K562 (cell line): ENCODE measurements around the gene PRMT7. TPM values are rescaled to one million over a fixed set of nuclear protein-coding genes. Genes with fewer than 3 reads are reported as not detected.
A peak's percentile ranks its signal among the peaks of the same experiment; 100 is the strongest.

ENCODE experiments used
- ATAC-seq: fragments of 200-7000 bp; cut with Tn5 transposase; 3 replicates; pipeline ENCODE4 v1.9.1; 2020; ENCODE audit warnings: moderate library complexity
- BruUV-seq: library from RNA; stranded (reverse); fragments of 400-500 nt; replicated peaks from 2 replicates; lab custom pipeline; 2021; lab: Mats Ljungman, UMichigan
- CTCF ChIA-PET: fragments of 300-600 bp; formaldehyde crosslinking; extraction: SDS; loops from one replicate; lab custom pipeline; 2021; ENCODE audit warnings: low intra/inter-chr PET ratio; lab: Yijun Ruan, JAX
- POLR2A ChIA-PET: fragments of 300-600, 350-650 bp; sonication (Branson Sonifier 250); formaldehyde crosslinking; extraction: SDS; loops from one replicate; lab custom pipeline; 2021; ENCODE audit warnings: antibody characterized with exemption, inconsistent platforms; lab: Yijun Ruan, JAX
- DNase-seq, 4 experiments: peaks; one replicate each; pipeline versions ENCODE4 v3.0.0 to v3.0.0-alpha.2; 2011 to 2018; ENCODE audit warnings: low spot score in 3 of 4, mixed read lengths in 3 of 4; ENCODE audit errors: extremely low read depth in 1 of 4
- FAIRE-seq: peaks from 2 replicates; lab custom pipeline; 2011; peaks lifted over from hg19 to GRCh38; lab: Jason Lieb, UNC
- H2AFZ ChIP-seq: 2 replicates; pipeline ENCODE4 v1.6.0; 2011; ENCODE audit warnings: low read depth, low read length, control low read depth, inconsistent platforms
- H3K27ac ChIP-seq: fragments of 200-600 bp; 3 replicates; pipeline ENCODE4 v1.8.0; 2011; ENCODE audit warnings: low read depth, mild to moderate bottlenecking, control low read depth, inconsistent platforms, low read length, moderate library complexity, mixed read lengths; ENCODE audit errors: extremely low read depth
- H3K27me3 ChIP-seq, 2 experiments: fragments of 300-600 bp in 1 of 2; 2 replicates in 1 of 2; 3 replicates in 1 of 2; pipeline versions ENCODE4 v1.6.0 to v1.8.0; 2011; ENCODE audit warnings: inconsistent platforms in 2 of 2, low read length in 2 of 2, mild to moderate bottlenecking in 1 of 2, mixed read lengths in 1 of 2, moderate library complexity in 1 of 2; ENCODE audit not compliant: control insufficient read depth in 2 of 2, insufficient read depth in 2 of 2
- H3K36me3 ChIP-seq: fragments of 300-600 bp; 3 replicates; pipeline ENCODE4 v1.8.0; 2011; ENCODE audit warnings: mild to moderate bottlenecking, low read length, inconsistent platforms; ENCODE audit not compliant: control insufficient read depth, insufficient read depth
- H3K4me1 ChIP-seq, 2 experiments: fragments of 200-600 bp in 1 of 2; replicated peaks in 1 of 2; 2 replicates in 1 of 2; 3 replicates in 1 of 2; pipeline versions ENCODE4 v1.5.1 to v1.8.0; 2011; ENCODE audit warnings: inconsistent platforms in 2 of 2, low read length in 2 of 2, mild to moderate bottlenecking in 1 of 2, mixed read lengths in 1 of 2, moderate library complexity in 1 of 2; ENCODE audit not compliant: control insufficient read depth in 2 of 2, insufficient read depth in 2 of 2
- H3K4me2 ChIP-seq: 2 replicates; pipeline ENCODE4 v1.6.1; 2011; ENCODE audit warnings: low read length, control low read depth, inconsistent platforms, mixed read lengths; ENCODE audit not compliant: insufficient read depth
- H3K4me3 ChIP-seq: fragments of 200-600 bp; sonication (generic), shearing (Covaris generic); 2 replicates; pipeline ENCODE4 v1.5.1; 2016; ENCODE audit warnings: control low read depth, inconsistent platforms
- H3K79me2 ChIP-seq: fragments of 200-600 bp; 3 replicates; pipeline ENCODE4 v1.8.0; 2011; ENCODE audit warnings: low read length, inconsistent platforms; ENCODE audit not compliant: control insufficient read depth, insufficient read depth
- H3K9ac ChIP-seq, 2 experiments: 2 replicates each; pipeline versions ENCODE4 v1.6.0 to v1.6.1; 2011; ENCODE audit warnings: low read depth in 2 of 2, low read length in 2 of 2, control low read depth in 1 of 2, inconsistent platforms in 1 of 2, mild to moderate bottlenecking in 1 of 2, mixed read lengths in 1 of 2; ENCODE audit not compliant: insufficient read depth in 1 of 2
- H3K9me1 ChIP-seq: one replicate; pipeline ENCODE4 v1.6.0; 2011; ENCODE audit warnings: inconsistent platforms, mild to moderate bottlenecking, low read length, moderate library complexity; ENCODE audit not compliant: control insufficient read depth, insufficient read depth
- H3K9me3 ChIP-seq: replicated peaks from 2 replicates; pipeline ENCODE4 v1.5.1; 2011; ENCODE audit warnings: low read depth, low read length, inconsistent platforms; ENCODE audit not compliant: control insufficient read depth, insufficient read depth
- H4K20me1 ChIP-seq: replicated peaks from 2 replicates; pipeline ENCODE4 v1.6.1; 2011; ENCODE audit warnings: low read length, inconsistent platforms, mixed read lengths; ENCODE audit not compliant: control insufficient read depth, insufficient read depth
- CAMTA2 ChIP-seq: fragments of 250-450 bp; sonication (Bioruptor Pico); conservative IDR thresholded peaks from 2 replicates; pipeline ENCODE4 v1.5.1; 2022
- DDX20 ChIP-seq: fragments of 450-650 bp; IDR thresholded peaks from 2 replicates; pipeline ENCODE4 v1.6.1; 2016; ENCODE audit warnings: missing genetic modification characterization, low read depth, mild to moderate bottlenecking, missing compliant biosample characterization, moderate library complexity
- FOXP4 ChIP-seq: sonication (generic); formaldehyde crosslinking; IDR thresholded peaks from 2 replicates; pipeline ENCODE4 v1.8.0; 2022; ENCODE audit warnings: mild to moderate bottlenecking, missing genetic modification reagents, borderline replicate concordance
- GATAD2B ChIP-seq: fragments of 450-650 bp; IDR thresholded peaks from 2 replicates; pipeline ENCODE4 v1.6.1; 2017; ENCODE audit warnings: mild to moderate bottlenecking, borderline replicate concordance
- HEY1 ChIP-seq: fragments of 250-450 bp; sonication (Bioruptor Pico); IDR thresholded peaks from 2 replicates; pipeline ENCODE4 v1.5.0; 2020; ENCODE audit warnings: mild to moderate bottlenecking, moderate library complexity, borderline replicate concordance
- JUNB ChIP-seq: fragments of 450-650 bp; formaldehyde crosslinking; conservative IDR thresholded peaks from 2 replicates; pipeline ENCODE4 v1.4.0; 2020; ENCODE audit warnings: mild to moderate bottlenecking
- KAT2B ChIP-seq: IDR thresholded peaks from one replicate; pipeline ENCODE4 v1.6.1; 2012; ENCODE audit warnings: low read depth, mild to moderate bottlenecking, control low read depth, inconsistent platforms, low read length, moderate library complexity
- LCOR ChIP-seq: sonication (generic); formaldehyde crosslinking; IDR thresholded peaks from 2 replicates; pipeline ENCODE4 v1.8.0; 2022; ENCODE audit warnings: mild to moderate bottlenecking, missing genetic modification reagents
- NELFE ChIP-seq: IDR thresholded peaks from 2 replicates; pipeline ENCODE4 v1.6.1; 2011; ENCODE audit warnings: mild to moderate bottlenecking; ENCODE audit not compliant: insufficient read depth, insufficient read length
- NFE2 ChIP-seq: IDR thresholded peaks from 2 replicates; pipeline ENCODE4 v1.6.1; 2014; ENCODE audit warnings: antibody characterized with exemption, low read depth
- NFIC ChIP-seq: fragments of 450-650 bp; IDR thresholded peaks from 2 replicates; pipeline ENCODE4 v1.6.1; 2017; ENCODE audit warnings: mild to moderate bottlenecking, inconsistent platforms
- NFXL1 ChIP-seq: fragments of 450-650 bp; formaldehyde crosslinking; IDR thresholded peaks from 2 replicates; pipeline ENCODE4 v1.4.0; 2021; ENCODE audit warnings: mild to moderate bottlenecking
- POLR2AphosphoS5 ChIP-seq: IDR thresholded peaks from 2 replicates; pipeline ENCODE4 v1.6.1; 2011; ENCODE audit warnings: mild to moderate bottlenecking, low read depth, low read length, moderate library complexity; ENCODE audit not compliant: control insufficient read depth, insufficient read depth
- SNRNP70 ChIP-seq: fragments of 200-400 bp; formaldehyde crosslinking; optimal IDR thresholded peaks from 2 replicates; pipeline ENCODE3; 2017; ENCODE audit warnings: low read depth, low read length
- TFAM ChIP-seq: fragments of 250-450 bp; sonication (Bioruptor Pico); conservative IDR thresholded peaks from 2 replicates; pipeline ENCODE4 v1.5.0; 2021; ENCODE audit warnings: mild to moderate bottlenecking, moderate library complexity
- THRAP3 ChIP-seq: fragments of 450-650 bp; IDR thresholded peaks from 2 replicates; pipeline ENCODE4 v1.6.1; 2016; ENCODE audit warnings: mild to moderate bottlenecking, inconsistent platforms, borderline replicate concordance
- ZBTB34 ChIP-seq: fragments of 250-450 bp; sonication (Bioruptor Pico); IDR thresholded peaks from 2 replicates; pipeline ENCODE4 v1.8.0; 2021; ENCODE audit warnings: mild to moderate bottlenecking, moderate library complexity
- ZNF316 ChIP-seq: fragments of 450-650 bp; IDR thresholded peaks from 2 replicates; pipeline ENCODE4 v1.6.1; 2016
- ZNF449 ChIP-seq: fragments of 250-450 bp; sonication (Bioruptor Pico); IDR thresholded peaks from 2 replicates; pipeline ENCODE4 v1.8.0; 2022; ENCODE audit warnings: moderate library complexity, mild to moderate bottlenecking, inconsistent platforms
- ZSCAN32 ChIP-seq: fragments of 450-650 bp; formaldehyde crosslinking; IDR thresholded peaks from 2 replicates; pipeline ENCODE4 v1.4.0; 2020; ENCODE audit warnings: mild to moderate bottlenecking, moderate library complexity
- WGBS: fragments of 100-300 bp; shearing (Covaris generic); methylation state at CpG from one replicate; pipeline ENCODE4 v1.1.6; 2016; ENCODE audit warnings: low coverage, mixed read lengths; ENCODE audit not compliant: insufficient coverage; ENCODE audit errors: missing lambda C conversion rate; 5-methylcytosine and 5-hydroxymethylcytosine counted together
- in situ Hi-C: fragments of 300-500 bp; cut with MboI; formaldehyde crosslinking; loops from 4 replicates; pipeline ENCODE4 v1.15.0; 2018; ENCODE audit warnings: inconsistent platforms, mixed read lengths
- intact Hi-C: fragments of 100-400 bp; cut with micrococcal nuclease; formaldehyde crosslinking; loops from 2 replicates; pipeline ENCODE4 v1.14.2; 2022
- polyA plus RNA-seq, 8 experiments: library from polyadenylated mRNA; depleted of rRNA in 4 of 8; stranded (reverse) in 5 of 8; unstranded in 3 of 8; fragments of >200 nt; fragmentation: Nextera tagmentation in 2 of 8; fragmentation: Illumina TruSeq in 1 of 8; extraction: Ambion mirVana in 2 of 8; extraction: Trizol in 1 of 8; gene quantifications; 2 replicates each; pipeline versions ENCODE4 v1.2.1 to v1.2.3, GENCODE V29; 2011 to 2014; ENCODE audit warnings: inconsistent platforms in 1 of 8, missing spikeins in 1 of 8
- total RNA-seq, 7 experiments: library from RNA; depleted of rRNA in 6 of 7; stranded (reverse); fragments of >200 nt in 6 of 7; fragmentation: Illumina TruSeq in 2 of 7; extraction: Trizol in 2 of 7; gene quantifications; 2 replicates each; pipeline versions ENCODE4 v1.2.1 to v1.2.3, GENCODE V29; 2011 to 2021; ENCODE audit warnings: low replicate concordance in 1 of 7

PRMT7 gene
- total and polyA plus RNA-seq, 9 of the 15 experiments (the other 6 are each of a cell fraction or from before 2014, with no cell fraction given): 6.4 to 88.8 (median 73.1) TPM

GRCh38 chr16:68298907-68299561 is 11.8 kb upstream of the PRMT7 start:
- H3K36me3 ChIP-seq: peaks cover 97% of the 10 kb centered on the region
- H2AFZ ChIP-seq: no peak overlapping the region
- FAIRE-seq (no peak), ATAC-seq (no peak), DNase-seq (no peak)
- no peak overlapping the region for H3K9ac ChIP-seq
- in situ Hi-C loops: no loop called here
- no peak overlapping the region for H3K4me3 ChIP-seq
- H3K27ac ChIP-seq: no peak overlapping the region; the same call in 2 of the 3 replicates
- peaks cover 2% of the 10 kb centered on the region for H3K9me1 ChIP-seq
- H3K9me3 ChIP-seq: no peaks in the 10 kb centered on the region
- no TSS peak for BruUV-seq
- H3K27me3 ChIP-seq: no peaks in the 10 kb centered on the region
- intact Hi-C loops: no loop called here
- ChIA-PET POLR2A (interaction anchor here (0.6 to 3.9 kb wide), 10 partner anchors 8 to 363 kb away, joined by 3 to 27 read pairs (median 4); partner anchors contain the start of genes PRMT7 and SLC7A6OS), CTCF (no interaction called here)
- no peak overlapping the region for H3K4me2 ChIP-seq
- 77% methylated on average over 5 of the region's 5 CpGs for WGBS
- H3K4me1 ChIP-seq: no peaks in the 10 kb centered on the region
- H4K20me1 ChIP-seq: no peaks in the 10 kb centered on the region
- no peaks in the 10 kb centered on the region for H3K79me2 ChIP-seq
- TF ChIP-seq HEY1 (CRISPR knock-in tag): no peak
- TF ChIP-seq SNRNP70: no peak
- peak; percentile 32 for TF ChIP-seq NFIC
- TF ChIP-seq TFAM (CRISPR knock-in tag): no peak
- no peak for TF ChIP-seq ZNF316
- TF ChIP-seq ZBTB34: no peak
- no peak for TF ChIP-seq NELFE
- no peak for TF ChIP-seq ZSCAN32 (CRISPR knock-in tag)
- no peak for TF ChIP-seq THRAP3
- no peak for TF ChIP-seq NFE2
- no peak for TF ChIP-seq FOXP4 (CRISPR knock-in tag)
- no peak for TF ChIP-seq KAT2B
- 0 out of 2 replicates have a peak, but pooled peaks have one; percentile 35 for TF ChIP-seq POLR2AphosphoS5
- TF ChIP-seq JUNB (CRISPR knock-in tag): no peak
- no peak for TF ChIP-seq ZNF449
- no peak for TF ChIP-seq GATAD2B
- TF ChIP-seq DDX20 (tag): no peak
- no peak for TF ChIP-seq LCOR (CRISPR knock-in tag)
- TF ChIP-seq NFXL1 (CRISPR knock-in tag): no peak
- TF ChIP-seq CAMTA2 (CRISPR knock-in tag): no peak
